C1 segment of cervical spinal cord (tissue), 14 donors: ENCODE measurements around the gene MIS18BP1.
"Not testable (repeated sequence)": the region's sequence is repeated elsewhere in the genome, so short reads cannot be mapped to it uniquely, and the experiment has no call there.

ENCODE experiments used
- DNase-seq, 14 donors: peaks; one replicate each; lab custom pipeline; 2025; lab: John Stamatoyannopoulos, UW

MIS18BP1 gene

GRCh38 chr14:45253070-45253753, at the start of gene MIS18BP1:
TSS of gene MIS18BP1 (minus strand) at chr14:45253202. CDS start at chr14:45247286, 5,916 bp downstream.
- peak; percentile 23 to 96 (median 86) for DNase-seq

- DNase-seq, result no peak
Observed at GRCh38 chr14:45298423-45299117, 45.6 kb upstream of the MIS18BP1 start.

GRCh38 chr14:45294796-45295195, 41.8 kb upstream of the MIS18BP1 start:
- not testable (repeated sequence) for DNase-seq

- DNase-seq, result no peak
Observed at GRCh38 chr14:45290547-45290946, 37.5 kb upstream of the MIS18BP1 start.

GRCh38 chr14:45287610-45288009, 34.6 kb upstream of the MIS18BP1 start:
- DNase-seq, result no peak

GRCh38 chr14:45284802-45285201, 31.8 kb upstream of the MIS18BP1 start:
- DNase-seq, result no peak

GRCh38 chr14:45281731-45282400, 28.9 kb upstream of the MIS18BP1 start:
- DNase-seq, result not testable (repeated sequence)

- DNase-seq, result no peak
Observed at GRCh38 chr14:45271858-45272537, 19.0 kb upstream of the MIS18BP1 start.

GRCh38 chr14:45270031-45270430, 17.0 kb upstream of the MIS18BP1 start:
- no peak for DNase-seq

GRCh38 chr14:45267071-45267470, 14.1 kb upstream of the MIS18BP1 start:
- DNase-seq, result no peak

GRCh38 chr14:45262637-45263036, 9.6 kb upstream of the MIS18BP1 start:
- no peak for DNase-seq

- DNase-seq, result no peak
Observed at GRCh38 chr14:45261209-45261608, 8.2 kb upstream of the MIS18BP1 start.

GRCh38 chr14:45258805-45259204, 5.8 kb upstream of the MIS18BP1 start:
- DNase-seq, result no peak

- no peak for DNase-seq
Observed at GRCh38 chr14:45258073-45258472, 5.1 kb upstream of the MIS18BP1 start.

- DNase-seq, result no peak
Observed at GRCh38 chr14:45254771-45255170, 1.8 kb upstream of the MIS18BP1 start.

GRCh38 chr14:45253754-45254310, 830 bp upstream of the MIS18BP1 start:
- peak in 4 of 14 donors; percentile 24 to 55 (median 38) for DNase-seq

GRCh38 chr14:45252366-45253069, 484 bp downstream of the MIS18BP1 start:
- DNase-seq, result no peak

GRCh38 chr14:45251912-45252311, 1.1 kb downstream of the MIS18BP1 start:
- no peak for DNase-seq

GRCh38 chr14:45249856-45250575, 3.0 kb downstream of the MIS18BP1 start:
- no peak for DNase-seq

- no peak for DNase-seq
Observed at GRCh38 chr14:45247427-45247826, 5.6 kb downstream of the MIS18BP1 start.
